ENCODE data around the gene CIB2.

DNA sequence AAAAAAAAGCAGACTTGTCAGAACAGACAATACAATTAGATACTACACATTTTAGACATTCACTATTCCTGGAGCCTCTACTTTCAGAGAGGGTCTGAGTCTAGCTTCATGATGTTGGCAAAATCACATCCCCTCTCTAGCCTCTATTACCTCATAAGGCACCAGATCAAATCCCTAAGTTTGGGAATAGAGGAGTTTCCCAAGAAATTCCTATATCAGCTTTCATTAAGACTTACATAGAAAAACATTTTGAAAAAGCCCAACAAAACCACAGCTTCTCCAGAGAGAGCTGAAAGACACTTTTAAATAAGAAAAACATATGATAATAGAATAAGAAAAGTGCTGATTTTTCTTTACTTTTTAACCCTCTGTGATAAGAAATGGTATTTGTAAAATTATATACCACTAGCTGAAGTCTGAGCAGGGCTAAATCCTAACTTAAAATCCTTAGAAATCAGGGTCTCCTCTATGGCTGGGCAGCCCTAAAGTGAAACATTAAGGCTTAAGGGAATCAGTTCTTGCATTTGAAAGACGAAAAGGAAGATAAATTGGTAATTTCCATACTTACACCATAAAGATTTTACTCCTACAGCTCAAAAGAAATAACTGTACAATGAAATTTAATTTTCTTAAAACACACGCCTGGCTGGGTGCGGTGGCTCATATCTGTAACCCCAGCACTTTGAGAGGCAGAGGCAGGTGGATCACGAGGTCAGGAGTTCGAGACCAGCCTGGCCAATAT is 58.0 kb downstream of the CIB2 start:
- TF ChIP-seq CBX8 (IDR thresholded peaks at IDR 0.05) (no peak), POLR2A (IDR thresholded peaks at IDR 0.05; ENCODE audit: low read length) (no peak), CHD2 (IDR thresholded peaks at IDR 0.05; ENCODE audit: low read length, partially characterized antibody) (no peak)
- TF ChIP-seq, protein P1, sequence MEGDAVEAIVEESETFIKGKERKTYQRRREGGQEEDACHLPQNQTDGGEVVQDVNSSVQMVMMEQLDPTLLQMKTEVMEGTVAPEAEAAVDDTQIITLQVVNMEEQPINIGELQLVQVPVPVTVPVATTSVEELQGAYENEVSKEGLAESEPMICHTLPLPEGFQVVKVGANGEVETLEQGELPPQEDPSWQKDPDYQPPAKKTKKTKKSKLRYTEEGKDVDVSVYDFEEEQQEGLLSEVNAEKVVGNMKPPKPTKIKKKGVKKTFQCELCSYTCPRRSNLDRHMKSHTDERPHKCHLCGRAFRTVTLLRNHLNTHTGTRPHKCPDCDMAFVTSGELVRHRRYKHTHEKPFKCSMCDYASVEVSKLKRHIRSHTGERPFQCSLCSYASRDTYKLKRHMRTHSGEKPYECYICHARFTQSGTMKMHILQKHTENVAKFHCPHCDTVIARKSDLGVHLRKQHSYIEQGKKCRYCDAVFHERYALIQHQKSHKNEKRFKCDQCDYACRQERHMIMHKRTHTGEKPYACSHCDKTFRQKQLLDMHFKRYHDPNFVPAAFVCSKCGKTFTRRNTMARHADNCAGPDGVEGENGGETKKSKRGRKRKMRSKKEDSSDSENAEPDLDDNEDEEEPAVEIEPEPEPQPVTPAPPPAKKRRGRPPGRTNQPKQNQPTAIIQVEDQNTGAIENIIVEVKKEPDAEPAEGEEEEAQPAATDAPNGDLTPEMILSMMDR (IDR thresholded peaks at IDR 0.05), result no peak

Measured in A549 (cell line).